ENCODE measurements around the gene LRRK1. TPM values are rescaled to one million over a fixed set of nuclear protein-coding genes. Genes with fewer than 3 reads are reported as not detected.

The LRRK1 gene
- total RNA-seq, 3 donors from 2014 or later (not counting 1 experiment from before 2014, with no cell fraction given): 1.2 to 5.5 (median 3.2) TPM

GRCh38 chr15:101039461-101039860 is 120.3 kb downstream of the LRRK1 start:
- H3K27ac Mint-ChIP-seq: no peak overlapping the region
- Histone ChIP-seq H3K27me3 (ENCODE audit: control insufficient read depth, insufficient read depth, low read length) (no peaks in the 10 kb centered on the region), H3K4me1 (ENCODE audit: control insufficient read depth, insufficient read depth, low read length) (no peaks in the 10 kb centered on the region), H3K4me3 (ENCODE audit: low read length) (no peak overlapping the region), H3K36me3 (ENCODE audit: control insufficient read depth, insufficient read depth, low read length) (no peaks in the 10 kb centered on the region), H3K9me3 (ENCODE audit: control insufficient read depth, insufficient read depth, low read length) (peaks cover 8% of the 10 kb centered on the region), H3K27ac (ENCODE audit: low read length) (no peak overlapping the region)
- WGBS (ENCODE audit: insufficient coverage): 93% methylated on average over 3 of the region's 3 CpGs
- no peak overlapping the region for H3K4me3 Mint-ChIP-seq
- no peak for DNase-seq
- ATAC-seq: no peak
- no peaks in the 10 kb centered on the region for H3K4me1 Mint-ChIP-seq
- peaks cover 7 to 10% of the 10 kb centered on the region in 2 donors for H3K9me3 Mint-ChIP-seq
- TF ChIP-seq CTCF (IDR thresholded peaks at IDR 0.05): no peak
- H3K36me3 Mint-ChIP-seq: peaks cover 20% of the 10 kb centered on the region
- intact Hi-C loops (cut with micrococcal nuclease): no loop called here
- peaks cover 31 to 55% of the 10 kb centered on the region in 2 donors for H3K27me3 Mint-ChIP-seq (ENCODE audit: low read depth in 2 of 2)

GRCh38 chr15:101042320-101042719 is 123.2 kb downstream of the LRRK1 start:
- peaks cover 7% of the 10 kb centered on the region for H3K36me3 Mint-ChIP-seq
- peaks cover 21 to 31% of the 10 kb centered on the region in 2 donors for H3K27me3 Mint-ChIP-seq (ENCODE audit: low read depth in 2 of 2)
- no peaks in the 10 kb centered on the region for H3K4me1 ChIP-seq (ENCODE audit: control insufficient read depth, insufficient read depth, low read length)
- peaks cover 2% of the 10 kb centered on the region for H3K9me3 ChIP-seq (ENCODE audit: control insufficient read depth, insufficient read depth, low read length)
- H3K27me3 ChIP-seq (ENCODE audit: control insufficient read depth, insufficient read depth, low read length): no peaks in the 10 kb centered on the region
- TF ChIP-seq CTCF (IDR thresholded peaks at IDR 0.05): no peak
- H3K27ac Mint-ChIP-seq: no peak overlapping the region
- no peak for ATAC-seq
- DNase-seq: peak in 1 of 2 donors; percentile 10
- intact Hi-C loops (cut with micrococcal nuclease): no loop called here
- no peaks in the 10 kb centered on the region for H3K36me3 ChIP-seq (ENCODE audit: control insufficient read depth, insufficient read depth, low read length)
- peaks cover 0 to 2% of the 10 kb centered on the region in 2 donors for H3K9me3 Mint-ChIP-seq
- WGBS (ENCODE audit: insufficient coverage): 87% methylated on average over 4 of the region's 4 CpGs
- H3K4me1 Mint-ChIP-seq: no peaks in the 10 kb centered on the region
- no peak overlapping the region for H3K4me3 ChIP-seq (ENCODE audit: low read length)
- H3K4me3 Mint-ChIP-seq: no peak overlapping the region
- H3K27ac ChIP-seq (ENCODE audit: low read length): no peak overlapping the region

- peaks cover 21 to 31% of the 10 kb centered on the region in 2 donors for H3K27me3 Mint-ChIP-seq (ENCODE audit: low read depth in 2 of 2)
- H3K4me3 Mint-ChIP-seq: no peak overlapping the region
- intact Hi-C loops (cut with micrococcal nuclease): no loop called here
- no peak for DNase-seq
- peaks cover 0 to 2% of the 10 kb centered on the region in 2 donors for H3K9me3 Mint-ChIP-seq
- Histone ChIP-seq H3K4me3 (ENCODE audit: low read length) (no peak overlapping the region), H3K27me3 (ENCODE audit: control insufficient read depth, insufficient read depth, low read length) (no peaks in the 10 kb centered on the region), H3K9me3 (ENCODE audit: control insufficient read depth, insufficient read depth, low read length) (no peaks in the 10 kb centered on the region), H3K36me3 (ENCODE audit: control insufficient read depth, insufficient read depth, low read length) (no peaks in the 10 kb centered on the region), H3K27ac (ENCODE audit: low read length) (no peak overlapping the region), H3K4me1 (ENCODE audit: control insufficient read depth, insufficient read depth, low read length) (no peaks in the 10 kb centered on the region)
- 94% methylated on average over 5 of the region's 5 CpGs for WGBS (ENCODE audit: insufficient coverage)
- no peak for TF ChIP-seq CTCF (IDR thresholded peaks at IDR 0.05)
- peaks cover 7% of the 10 kb centered on the region for H3K36me3 Mint-ChIP-seq
- no peak for ATAC-seq
- H3K27ac Mint-ChIP-seq: no peak overlapping the region
- no peaks in the 10 kb centered on the region for H3K4me1 Mint-ChIP-seq
Observed at GRCh38 chr15:101043011-101043410, 123.9 kb downstream of the LRRK1 start.

Data from natural killer cell (primary cell).